HCT116 (cell line): ENCODE data around the gene RRBP1. TPM values are rescaled to one million over a fixed set of nuclear protein-coding genes. Genes with fewer than 3 reads are reported as not detected.

ENCODE experiments used
- ATAC-seq: fragments of 200-7000 bp; cut with Tn5 transposase; 2 replicates; pipeline ENCODE4 v1.9.1; 2020; ENCODE audit warnings: mild to moderate bottlenecking, moderate library complexity
- BruUV-seq: library from RNA; stranded (reverse); fragments of 400-500 nt; replicated peaks from 2 replicates; lab custom pipeline; 2021; lab: Mats Ljungman, UMichigan
- CTCF ChIA-PET: fragments of 300-600 bp; sonication (Branson Sonifier 250); formaldehyde crosslinking; loops from one replicate; lab custom pipeline; 2021; ENCODE audit warnings: antibody characterized with exemption; lab: Charles Lee
- POLR2A ChIA-PET: fragments of 300-600, 350-600 bp; sonication (Branson Sonifier 250); formaldehyde crosslinking; loops from one replicate; lab custom pipeline; 2021; ENCODE audit warnings: antibody characterized with exemption; lab: Charles Lee
- RAD21 ChIA-PET, 2 experiments: fragments of 300-600 bp; sonication (Branson Sonifier 250); formaldehyde crosslinking; loops; one replicate each; lab custom pipeline; 2023; ENCODE audit warnings: low total read pairs in 2 of 2; ENCODE audit not compliant: uncharacterized antibody in 2 of 2, unreplicated experiment in 2 of 2, low non-redundant PET in 1 of 2; lab: Charles Lee
- DNase-seq: peaks from one replicate; pipeline ENCODE4 v3.0.0-alpha.2; 2010; ENCODE audit warnings: low read depth, low spot score
- H2AFZ ChIP-seq: fragments of 200-600 bp; shearing (Covaris generic), sonication (generic); 2 replicates; pipeline ENCODE4 v1.6.1; 2017; ENCODE audit warnings: low read depth, mixed run types, mixed read lengths, antibody characterized with exemption, low read length; ENCODE audit not compliant: poor library complexity, severe bottlenecking
- H3K27ac ChIP-seq: 2 replicates; pipeline ENCODE4 v1.5.1; 2012; ENCODE audit warnings: low read depth, low read length
- H3K27me3 ChIP-seq: fragments of 200-600 bp; sonication (generic); 2 replicates; pipeline ENCODE4 v1.6.1; 2016; ENCODE audit warnings: mixed run types, low read length, mixed read lengths; ENCODE audit not compliant: insufficient read depth
- H3K36me3 ChIP-seq, 2 experiments: fragments of 200-500 bp in 1 of 2; fragments of 200-600 bp in 1 of 2; sonication (Bioruptor generic) in 1 of 2; sonication (generic) in 1 of 2; 2 replicates each; pipeline versions ENCODE4 v1.5.1 to v1.6.1; 2014 to 2016; ENCODE audit warnings: low read length in 2 of 2, inconsistent platforms in 1 of 2, mixed read lengths in 1 of 2, mixed run types in 1 of 2; ENCODE audit not compliant: insufficient read depth in 2 of 2, control insufficient read depth in 1 of 2
- H3K4me1 ChIP-seq, 2 experiments: fragments of 200-600 bp in 1 of 2; sonication (generic) in 1 of 2; 2 replicates each; pipeline versions ENCODE4 v1.5.1 to v1.6.1; 2012 to 2017; ENCODE audit warnings: low read length in 2 of 2, inconsistent platforms in 1 of 2, mild to moderate bottlenecking in 1 of 2, mixed read lengths in 1 of 2, mixed run types in 1 of 2, moderate library complexity in 1 of 2; ENCODE audit not compliant: insufficient read depth in 2 of 2, control insufficient read depth in 1 of 2
- H3K4me2 ChIP-seq: fragments of 200-600 bp; sonication (generic); 2 replicates; pipeline ENCODE4 v1.6.1; 2017; ENCODE audit warnings: mixed run types, low read length, mixed read lengths
- H3K4me3 ChIP-seq, 2 experiments: fragments of 200-600 bp in 1 of 2; sonication (generic) in 1 of 2; replicated peaks in 1 of 2; 2 replicates each; pipeline ENCODE4 v1.5.1; 2011 to 2016; ENCODE audit warnings: low read length in 2 of 2, control low read depth in 1 of 2, low read depth in 1 of 2, mild to moderate bottlenecking in 1 of 2, mixed read lengths in 1 of 2, mixed run types in 1 of 2
- H3K79me2 ChIP-seq: fragments of 200-600 bp; sonication (generic); 2 replicates; pipeline ENCODE4 v1.6.1; 2017; ENCODE audit warnings: mild to moderate bottlenecking, mixed run types, low read length, moderate library complexity, mixed read lengths; ENCODE audit not compliant: insufficient read depth
- H3K9ac ChIP-seq: fragments of 200-600 bp; sonication (generic); 2 replicates; pipeline ENCODE4 v1.6.1; 2016; ENCODE audit warnings: low read length, mixed read lengths
- H3K9me2 ChIP-seq: fragments of 200-600 bp; sonication (generic), shearing (Covaris generic); 2 replicates; pipeline ENCODE4 v1.6.1; 2017; ENCODE audit warnings: mixed run types, mild to moderate bottlenecking, moderate library complexity; ENCODE audit not compliant: insufficient read depth
- H3K9me3 ChIP-seq, 2 experiments: fragments of 200-500 bp in 1 of 2; fragments of 200-600 bp in 1 of 2; sonication (Bioruptor generic) in 1 of 2; sonication (generic) in 1 of 2; 2 replicates each; pipeline ENCODE4 v1.6.1; 2014 to 2017; ENCODE audit warnings: low read length in 2 of 2, mixed read lengths in 2 of 2, inconsistent platforms in 1 of 2, low read depth in 1 of 2, mild to moderate bottlenecking in 1 of 2, mixed run types in 1 of 2, moderate library complexity in 1 of 2; ENCODE audit not compliant: control insufficient read depth in 1 of 2, insufficient read depth in 1 of 2
- H4K20me1 ChIP-seq: fragments of 200-600 bp; sonication (generic), shearing (Covaris generic); 2 replicates; pipeline ENCODE4 v1.6.1; 2017; ENCODE audit warnings: mixed run types, mild to moderate bottlenecking, moderate library complexity; ENCODE audit not compliant: insufficient read depth
- EGR1 ChIP-seq: IDR thresholded peaks from 2 replicates; pipeline ENCODE4 v1.6.1; 2012; ENCODE audit warnings: low read depth
- EZH2 ChIP-seq: fragments of 200-600 bp; sonication (generic); IDR thresholded peaks from 2 replicates; pipeline ENCODE4 v1.6.1; 2017; ENCODE audit warnings: antibody characterized with exemption, mixed run types
- SP1 ChIP-seq: IDR thresholded peaks from 2 replicates; pipeline ENCODE4 v1.6.1; 2012; ENCODE audit warnings: low read depth
- TCF7L2 ChIP-seq: IDR thresholded peaks from 2 replicates; pipeline ENCODE4 v1.7.0; 2011; ENCODE audit warnings: borderline replicate concordance, inconsistent platforms; ENCODE audit not compliant: insufficient read depth, insufficient read length; ENCODE audit errors: extremely low read depth
- intact Hi-C: fragments of 100-400 bp; cut with micrococcal nuclease; formaldehyde crosslinking; loops from 2 replicates; pipeline ENCODE4 v1.10.0; 2022
- total RNA-seq: library from RNA; stranded (reverse); gene quantifications from one replicate; pipeline ENCODE4 v1.2.1, GENCODE V29; 2021; ENCODE audit not compliant: unreplicated experiment
- TF ChIP-seq, protein P1 (sequence below): IDR thresholded peaks from 2 replicates; pipeline ENCODE4 v1.6.1; 2012; ENCODE audit warnings: low read depth
- TF ChIP-seq, protein P2 (sequence below): IDR thresholded peaks from 2 replicates; pipeline ENCODE4 v1.6.1; 2011; ENCODE audit warnings: mild to moderate bottlenecking, low read length, moderate library complexity; ENCODE audit not compliant: insufficient replicate concordance; ENCODE audit errors: extremely low read depth
- TF ChIP-seq, protein P3 (sequence below): IDR thresholded peaks from 2 replicates; pipeline ENCODE4 v1.6.1; 2012
- TF ChIP-seq, protein P4 (sequence below), 3 experiments: fragments of 200-600 bp in 1 of 3; sonication (generic) in 1 of 3; IDR thresholded peaks in 2 of 3; conservative IDR thresholded peaks in 1 of 3; 2 replicates each; pipeline ENCODE4 v1.5.1; 2012 to 2017; ENCODE audit warnings: low read depth in 2 of 3, low read length in 2 of 3, antibody characterized with exemption in 1 of 3, borderline replicate concordance in 1 of 3, control low read depth in 1 of 3, mild to moderate bottlenecking in 1 of 3, mixed read lengths in 1 of 3, mixed run types in 1 of 3, moderate library complexity in 1 of 3; ENCODE audit not compliant: insufficient read depth in 1 of 3

Gene RRBP1
- total RNA-seq, 1 experiment from 2014 or later = 123 TPM

DNA sequence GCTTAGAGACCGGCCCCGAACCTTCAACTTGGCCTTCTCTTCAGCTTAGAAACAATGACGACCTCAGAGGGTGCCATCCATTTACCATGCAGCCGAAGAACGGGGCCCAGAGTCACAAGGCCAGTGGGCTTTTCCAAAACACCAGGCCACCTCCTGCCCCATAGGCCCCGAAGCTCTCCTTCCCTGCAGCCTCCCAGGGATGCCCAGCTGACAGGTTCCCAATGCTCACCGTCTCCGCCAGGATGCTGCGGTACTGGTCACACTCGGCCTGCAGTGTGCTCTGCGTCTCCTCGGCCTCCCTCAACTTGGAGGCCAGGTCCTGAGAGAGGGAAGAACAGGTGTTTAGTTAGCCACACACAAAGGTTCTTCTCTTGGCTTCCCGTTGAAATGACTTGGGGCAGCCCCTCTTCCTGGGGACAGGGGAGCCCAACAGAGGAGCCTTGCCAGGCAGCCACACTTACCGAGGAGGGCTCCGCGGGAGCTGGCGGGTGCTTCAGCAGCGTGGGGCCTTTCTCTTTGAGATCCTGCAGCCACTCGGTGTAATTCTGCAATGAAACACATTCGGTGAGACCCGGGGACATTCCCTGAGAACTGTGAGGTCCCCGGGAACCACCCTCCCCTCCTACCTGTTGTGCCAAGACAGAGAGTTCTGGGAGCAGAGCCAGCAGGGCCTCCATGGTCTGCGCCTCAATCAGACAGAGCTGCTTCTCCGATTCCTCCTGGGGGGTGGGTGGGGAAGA lies 60.6 kb downstream of the RRBP1 start:
- Histone ChIP-seq H3K79me2 (no peaks in the 10 kb centered on the region), H3K27me3 (no peaks in the 10 kb centered on the region), H3K4me2 (no peak overlapping the region), H4K20me1 (no peaks in the 10 kb centered on the region), H2AFZ (no peak overlapping the region), H3K9me3 (no peaks in the 10 kb centered on the region), H3K9ac (no peak overlapping the region), H3K9me2 (no peaks in the 10 kb centered on the region), H3K27ac (no peak overlapping the region), H3K4me3 (no peak overlapping the region), H3K36me3 (peaks cover 16 to 32% of the 10 kb centered on the region in 2 experiments; a peak in 3 of 4 replicates), H3K4me1 (no peaks in the 10 kb centered on the region)
- ChIA-PET CTCF (no interaction called here), POLR2A (no interaction called here), RAD21 (no interaction called here)
- TF ChIP-seq, protein P1, sequence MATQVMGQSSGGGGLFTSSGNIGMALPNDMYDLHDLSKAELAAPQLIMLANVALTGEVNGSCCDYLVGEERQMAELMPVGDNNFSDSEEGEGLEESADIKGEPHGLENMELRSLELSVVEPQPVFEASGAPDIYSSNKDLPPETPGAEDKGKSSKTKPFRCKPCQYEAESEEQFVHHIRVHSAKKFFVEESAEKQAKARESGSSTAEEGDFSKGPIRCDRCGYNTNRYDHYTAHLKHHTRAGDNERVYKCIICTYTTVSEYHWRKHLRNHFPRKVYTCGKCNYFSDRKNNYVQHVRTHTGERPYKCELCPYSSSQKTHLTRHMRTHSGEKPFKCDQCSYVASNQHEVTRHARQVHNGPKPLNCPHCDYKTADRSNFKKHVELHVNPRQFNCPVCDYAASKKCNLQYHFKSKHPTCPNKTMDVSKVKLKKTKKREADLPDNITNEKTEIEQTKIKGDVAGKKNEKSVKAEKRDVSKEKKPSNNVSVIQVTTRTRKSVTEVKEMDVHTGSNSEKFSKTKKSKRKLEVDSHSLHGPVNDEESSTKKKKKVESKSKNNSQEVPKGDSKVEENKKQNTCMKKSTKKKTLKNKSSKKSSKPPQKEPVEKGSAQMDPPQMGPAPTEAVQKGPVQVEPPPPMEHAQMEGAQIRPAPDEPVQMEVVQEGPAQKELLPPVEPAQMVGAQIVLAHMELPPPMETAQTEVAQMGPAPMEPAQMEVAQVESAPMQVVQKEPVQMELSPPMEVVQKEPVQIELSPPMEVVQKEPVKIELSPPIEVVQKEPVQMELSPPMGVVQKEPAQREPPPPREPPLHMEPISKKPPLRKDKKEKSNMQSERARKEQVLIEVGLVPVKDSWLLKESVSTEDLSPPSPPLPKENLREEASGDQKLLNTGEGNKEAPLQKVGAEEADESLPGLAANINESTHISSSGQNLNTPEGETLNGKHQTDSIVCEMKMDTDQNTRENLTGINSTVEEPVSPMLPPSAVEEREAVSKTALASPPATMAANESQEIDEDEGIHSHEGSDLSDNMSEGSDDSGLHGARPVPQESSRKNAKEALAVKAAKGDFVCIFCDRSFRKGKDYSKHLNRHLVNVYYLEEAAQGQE = no peak
- TF ChIP-seq EZH2 (no peak), EGR1 (no peak), TCF7L2 (no peak), SP1 (no peak)
- TF ChIP-seq, protein P2, sequence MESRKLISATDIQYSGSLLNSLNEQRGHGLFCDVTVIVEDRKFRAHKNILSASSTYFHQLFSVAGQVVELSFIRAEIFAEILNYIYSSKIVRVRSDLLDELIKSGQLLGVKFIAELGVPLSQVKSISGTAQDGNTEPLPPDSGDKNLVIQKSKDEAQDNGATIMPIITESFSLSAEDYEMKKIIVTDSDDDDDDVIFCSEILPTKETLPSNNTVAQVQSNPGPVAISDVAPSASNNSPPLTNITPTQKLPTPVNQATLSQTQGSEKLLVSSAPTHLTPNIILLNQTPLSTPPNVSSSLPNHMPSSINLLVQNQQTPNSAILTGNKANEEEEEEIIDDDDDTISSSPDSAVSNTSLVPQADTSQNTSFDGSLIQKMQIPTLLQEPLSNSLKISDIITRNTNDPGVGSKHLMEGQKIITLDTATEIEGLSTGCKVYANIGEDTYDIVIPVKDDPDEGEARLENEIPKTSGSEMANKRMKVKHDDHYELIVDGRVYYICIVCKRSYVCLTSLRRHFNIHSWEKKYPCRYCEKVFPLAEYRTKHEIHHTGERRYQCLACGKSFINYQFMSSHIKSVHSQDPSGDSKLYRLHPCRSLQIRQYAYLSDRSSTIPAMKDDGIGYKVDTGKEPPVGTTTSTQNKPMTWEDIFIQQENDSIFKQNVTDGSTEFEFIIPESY = no peak
- TF ChIP-seq, protein P3, sequence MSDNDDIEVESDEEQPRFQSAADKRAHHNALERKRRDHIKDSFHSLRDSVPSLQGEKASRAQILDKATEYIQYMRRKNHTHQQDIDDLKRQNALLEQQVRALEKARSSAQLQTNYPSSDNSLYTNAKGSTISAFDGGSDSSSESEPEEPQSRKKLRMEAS = no peak
- TF ChIP-seq, protein P4, sequence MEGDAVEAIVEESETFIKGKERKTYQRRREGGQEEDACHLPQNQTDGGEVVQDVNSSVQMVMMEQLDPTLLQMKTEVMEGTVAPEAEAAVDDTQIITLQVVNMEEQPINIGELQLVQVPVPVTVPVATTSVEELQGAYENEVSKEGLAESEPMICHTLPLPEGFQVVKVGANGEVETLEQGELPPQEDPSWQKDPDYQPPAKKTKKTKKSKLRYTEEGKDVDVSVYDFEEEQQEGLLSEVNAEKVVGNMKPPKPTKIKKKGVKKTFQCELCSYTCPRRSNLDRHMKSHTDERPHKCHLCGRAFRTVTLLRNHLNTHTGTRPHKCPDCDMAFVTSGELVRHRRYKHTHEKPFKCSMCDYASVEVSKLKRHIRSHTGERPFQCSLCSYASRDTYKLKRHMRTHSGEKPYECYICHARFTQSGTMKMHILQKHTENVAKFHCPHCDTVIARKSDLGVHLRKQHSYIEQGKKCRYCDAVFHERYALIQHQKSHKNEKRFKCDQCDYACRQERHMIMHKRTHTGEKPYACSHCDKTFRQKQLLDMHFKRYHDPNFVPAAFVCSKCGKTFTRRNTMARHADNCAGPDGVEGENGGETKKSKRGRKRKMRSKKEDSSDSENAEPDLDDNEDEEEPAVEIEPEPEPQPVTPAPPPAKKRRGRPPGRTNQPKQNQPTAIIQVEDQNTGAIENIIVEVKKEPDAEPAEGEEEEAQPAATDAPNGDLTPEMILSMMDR (IDR thresholded peaks at IDR 0.05 in 2 of 3, conservative IDR thresholded peaks at IDR 0.05 in 1 of 3; ENCODE audit: borderline replicate concordance in 1 of 3, insufficient read depth in 1 of 3, low read depth in 2 of 3, low read length in 2 of 3) = no peak
- intact Hi-C loops = no loop called here
- ATAC-seq (no peak), DNase-seq (no peak)
- no TSS peak for BruUV-seq
